Transverse colon (tissue), 4 donors: ENCODE measurements around the gene DBH.

Experiments used
- EP300 ChIP-seq: sonication (generic); formaldehyde crosslinking; IDR thresholded peaks from one replicate; pipeline ENCODE4 v1.6.1; 2017; ENCODE audit warnings: antibody characterized with exemption, low read depth
- POLR2A ChIP-seq: fragments of 450-650 bp; IDR thresholded peaks from one replicate; pipeline ENCODE4 v1.6.1; 2016; ENCODE audit warnings: antibody characterized with exemption, mild to moderate bottlenecking, moderate library complexity
- POLR2AphosphoS5 ChIP-seq, 3 donors: sonication (generic); formaldehyde crosslinking; IDR thresholded peaks; one replicate each; pipeline ENCODE4 v1.6.1; 2016; ENCODE audit warnings: antibody characterized with exemption in 3 of 3
- TF ChIP-seq, protein P1 (sequence below), 5 experiments: fragments of 200-600 bp in 3 of 5; fragments of 450-650 bp in 2 of 5; sonication (generic) in 3 of 5; IDR thresholded peaks; 1 replicate in 2 of 5; 2 replicates in 3 of 5; pipeline ENCODE4 v1.5.1; 2016 to 2017; ENCODE audit warnings: antibody characterized with exemption in 5 of 5, inconsistent platforms in 3 of 5, mild to moderate bottlenecking in 2 of 5, moderate library complexity in 1 of 5

DNA sequence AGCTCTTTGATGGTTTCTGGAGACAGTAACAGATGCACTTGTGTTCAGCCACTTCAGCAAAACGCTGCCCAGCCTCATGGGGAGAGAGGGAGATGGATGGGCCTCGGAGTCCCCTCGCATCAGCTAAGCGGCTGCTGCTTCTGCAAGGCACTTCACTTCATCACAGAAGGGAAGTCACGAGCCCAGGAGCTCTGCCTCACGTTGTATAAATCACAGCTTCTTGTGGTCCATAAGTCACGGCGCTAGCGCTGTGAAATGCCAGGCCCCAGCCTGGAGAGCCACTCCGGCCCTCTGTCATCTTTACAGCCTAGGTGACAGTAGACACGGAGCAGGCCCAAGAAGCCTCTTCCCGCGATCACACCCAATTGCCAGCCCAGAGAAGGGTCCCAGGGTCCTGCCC lies 23.4 kb downstream of the DBH start:
- TF ChIP-seq, protein P1, sequence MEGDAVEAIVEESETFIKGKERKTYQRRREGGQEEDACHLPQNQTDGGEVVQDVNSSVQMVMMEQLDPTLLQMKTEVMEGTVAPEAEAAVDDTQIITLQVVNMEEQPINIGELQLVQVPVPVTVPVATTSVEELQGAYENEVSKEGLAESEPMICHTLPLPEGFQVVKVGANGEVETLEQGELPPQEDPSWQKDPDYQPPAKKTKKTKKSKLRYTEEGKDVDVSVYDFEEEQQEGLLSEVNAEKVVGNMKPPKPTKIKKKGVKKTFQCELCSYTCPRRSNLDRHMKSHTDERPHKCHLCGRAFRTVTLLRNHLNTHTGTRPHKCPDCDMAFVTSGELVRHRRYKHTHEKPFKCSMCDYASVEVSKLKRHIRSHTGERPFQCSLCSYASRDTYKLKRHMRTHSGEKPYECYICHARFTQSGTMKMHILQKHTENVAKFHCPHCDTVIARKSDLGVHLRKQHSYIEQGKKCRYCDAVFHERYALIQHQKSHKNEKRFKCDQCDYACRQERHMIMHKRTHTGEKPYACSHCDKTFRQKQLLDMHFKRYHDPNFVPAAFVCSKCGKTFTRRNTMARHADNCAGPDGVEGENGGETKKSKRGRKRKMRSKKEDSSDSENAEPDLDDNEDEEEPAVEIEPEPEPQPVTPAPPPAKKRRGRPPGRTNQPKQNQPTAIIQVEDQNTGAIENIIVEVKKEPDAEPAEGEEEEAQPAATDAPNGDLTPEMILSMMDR (IDR thresholded peaks at IDR 0.05): no peak
- TF ChIP-seq EP300: no peak
- TF ChIP-seq POLR2AphosphoS5 (IDR thresholded peaks at IDR 0.05): no peak
- no peak for TF ChIP-seq POLR2A
